ENCODE data around the gene PGAP3. TPM values are rescaled to one million over a fixed set of nuclear protein-coding genes. Genes with fewer than 3 reads are reported as not detected.

The PGAP3 gene
- total RNA-seq, 1 donor = 10.9 TPM

GRCh38 chr17:39674702-39675389 lies 13.0 kb downstream of the PGAP3 start:
- DNase-seq (ENCODE audit: insufficient read length, low spot score, missing footprints) = peak; percentile 81
- no peak overlapping the region for H3K27ac ChIP-seq (ENCODE audit: low read depth, low read length)
- no peak overlapping the region for H3K4me3 ChIP-seq (ENCODE audit: insufficient read depth, low read length)
- peaks cover 8% of the 10 kb centered on the region for H4K20me1 ChIP-seq (ENCODE audit: insufficient read depth, low read length)
- H3K9me3 ChIP-seq (ENCODE audit: low read depth, low read length) = no peaks in the 10 kb centered on the region
- H3K4me2 ChIP-seq (ENCODE audit: insufficient read depth, low read length) = no peak overlapping the region
- no peaks in the 10 kb centered on the region for H3K36me3 ChIP-seq (ENCODE audit: insufficient read depth, low read length)
- H3K4me1 ChIP-seq (ENCODE audit: insufficient read depth, low read length) = no peaks in the 10 kb centered on the region
- H3K27me3 ChIP-seq (ENCODE audit: insufficient read depth, low read length) = peaks cover 23% of the 10 kb centered on the region
- H3K79me2 ChIP-seq (ENCODE audit: insufficient read depth, low read length) = no peaks in the 10 kb centered on the region
- no peak overlapping the region for H2AFZ ChIP-seq (ENCODE audit: low read length)
- no peak for TF ChIP-seq CTCF (IDR thresholded peaks at IDR 0.05; ENCODE audit: extremely low read depth, low read depth, low read length)

GRCh38 chr17:39674179-39674578 lies 13.7 kb downstream of the PGAP3 start:
- H3K27ac ChIP-seq (ENCODE audit: low read depth, low read length) = no peak overlapping the region

GRCh38 chr17:39673335-39674081 lies 14.3 kb downstream of the PGAP3 start:
- Histone ChIP-seq H3K36me3 (ENCODE audit: insufficient read depth, low read length) (no peaks in the 10 kb centered on the region), H3K9me3 (ENCODE audit: low read depth, low read length) (no peaks in the 10 kb centered on the region), H3K4me2 (ENCODE audit: insufficient read depth, low read length) (no peak overlapping the region), H3K4me1 (ENCODE audit: insufficient read depth, low read length) (no peaks in the 10 kb centered on the region), H3K4me3 (ENCODE audit: insufficient read depth, low read length) (no peak overlapping the region), H3K27me3 (ENCODE audit: insufficient read depth, low read length) (peaks cover 36% of the 10 kb centered on the region), H3K27ac (ENCODE audit: low read depth, low read length) (no peak overlapping the region), H4K20me1 (ENCODE audit: insufficient read depth, low read length) (peaks cover 8% of the 10 kb centered on the region), H3K79me2 (ENCODE audit: insufficient read depth, low read length) (no peaks in the 10 kb centered on the region), H2AFZ (ENCODE audit: low read length) (no peak overlapping the region)
- no peak for DNase-seq (ENCODE audit: insufficient read length, low spot score, missing footprints)
- TF ChIP-seq CTCF (IDR thresholded peaks at IDR 0.05; ENCODE audit: extremely low read depth, low read depth, low read length) = no peak

More at GRCh38 chr17:39674179-39674578, 13.7 kb downstream of the PGAP3 start:
- no peak overlapping the region for H3K4me2 ChIP-seq (ENCODE audit: insufficient read depth, low read length)
- DNase-seq (ENCODE audit: insufficient read length, low spot score, missing footprints) = no peak
- peaks cover 8% of the 10 kb centered on the region for H4K20me1 ChIP-seq (ENCODE audit: insufficient read depth, low read length)
- no peak for TF ChIP-seq CTCF (IDR thresholded peaks at IDR 0.05; ENCODE audit: extremely low read depth, low read depth, low read length)
- no peaks in the 10 kb centered on the region for H3K9me3 ChIP-seq (ENCODE audit: low read depth, low read length)
- H3K36me3 ChIP-seq (ENCODE audit: insufficient read depth, low read length) = no peaks in the 10 kb centered on the region
- H3K4me1 ChIP-seq (ENCODE audit: insufficient read depth, low read length) = no peaks in the 10 kb centered on the region
- H3K27me3 ChIP-seq (ENCODE audit: insufficient read depth, low read length) = peaks cover 29% of the 10 kb centered on the region
- no peaks in the 10 kb centered on the region for H3K79me2 ChIP-seq (ENCODE audit: insufficient read depth, low read length)
- no peak overlapping the region for H3K4me3 ChIP-seq (ENCODE audit: insufficient read depth, low read length)
- no peak overlapping the region for H2AFZ ChIP-seq (ENCODE audit: low read length)

All from osteoblast (primary cell).